Endothelial cell of umbilical vein (primary cell): Measurements from ENCODE around the gene C1orf210.

ENCODE experiments used
- POLR2A ChIP-seq: IDR thresholded peaks from 2 replicates; pipeline ENCODE4 v1.6.1; 2012; ENCODE audit warnings: low read depth, mild to moderate bottlenecking, control low read depth, low read length
- POLR2AphosphoS5 ChIP-seq: IDR thresholded peaks from 2 replicates; pipeline ENCODE4 v1.6.1; 2012; ENCODE audit warnings: low read depth, mild to moderate bottlenecking, control low read depth, low read length, moderate library complexity; ENCODE audit not compliant: insufficient read depth
- TF ChIP-seq, protein P1 (sequence below), 2 donors: IDR thresholded peaks; 1 replicate in 1 of 2; 2 replicates in 1 of 2; pipeline ENCODE4 v1.5.1; 2011; ENCODE audit warnings: low read length in 2 of 2, mild to moderate bottlenecking in 2 of 2, moderate library complexity in 2 of 2, control low read depth in 1 of 2, inconsistent platforms in 1 of 2, low read depth in 1 of 2; ENCODE audit not compliant: insufficient read depth in 1 of 2; ENCODE audit errors: extremely low read depth in 1 of 2
- TF ChIP-seq, protein P2 (sequence below): IDR thresholded peaks from 2 replicates; pipeline ENCODE4 v1.6.1; 2011; ENCODE audit not compliant: insufficient read depth, insufficient read length

- TF ChIP-seq, protein P1, sequence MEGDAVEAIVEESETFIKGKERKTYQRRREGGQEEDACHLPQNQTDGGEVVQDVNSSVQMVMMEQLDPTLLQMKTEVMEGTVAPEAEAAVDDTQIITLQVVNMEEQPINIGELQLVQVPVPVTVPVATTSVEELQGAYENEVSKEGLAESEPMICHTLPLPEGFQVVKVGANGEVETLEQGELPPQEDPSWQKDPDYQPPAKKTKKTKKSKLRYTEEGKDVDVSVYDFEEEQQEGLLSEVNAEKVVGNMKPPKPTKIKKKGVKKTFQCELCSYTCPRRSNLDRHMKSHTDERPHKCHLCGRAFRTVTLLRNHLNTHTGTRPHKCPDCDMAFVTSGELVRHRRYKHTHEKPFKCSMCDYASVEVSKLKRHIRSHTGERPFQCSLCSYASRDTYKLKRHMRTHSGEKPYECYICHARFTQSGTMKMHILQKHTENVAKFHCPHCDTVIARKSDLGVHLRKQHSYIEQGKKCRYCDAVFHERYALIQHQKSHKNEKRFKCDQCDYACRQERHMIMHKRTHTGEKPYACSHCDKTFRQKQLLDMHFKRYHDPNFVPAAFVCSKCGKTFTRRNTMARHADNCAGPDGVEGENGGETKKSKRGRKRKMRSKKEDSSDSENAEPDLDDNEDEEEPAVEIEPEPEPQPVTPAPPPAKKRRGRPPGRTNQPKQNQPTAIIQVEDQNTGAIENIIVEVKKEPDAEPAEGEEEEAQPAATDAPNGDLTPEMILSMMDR (IDR thresholded peaks at IDR 0.05; ENCODE audit: extremely low read depth in 1 of 2, insufficient read depth in 1 of 2, low read depth in 1 of 2, low read length in 2 of 2) = no peak
- TF ChIP-seq POLR2A (no peak), POLR2AphosphoS5 (no peak)
- TF ChIP-seq, protein P2, sequence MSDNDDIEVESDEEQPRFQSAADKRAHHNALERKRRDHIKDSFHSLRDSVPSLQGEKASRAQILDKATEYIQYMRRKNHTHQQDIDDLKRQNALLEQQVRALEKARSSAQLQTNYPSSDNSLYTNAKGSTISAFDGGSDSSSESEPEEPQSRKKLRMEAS = no peak
Measured at GRCh38 chr1:43239484-43239883, 45.9 kb downstream of the C1orf210 start.
